Measurements from ENCODE around the gene TWF2. TPM values are rescaled to one million over a fixed set of nuclear protein-coding genes. Genes with fewer than 3 reads are reported as not detected.

TWF2 gene
- total and polyA plus RNA-seq, 2 of the 13 experiments (the other 11 are each of a cell fraction or from before 2014, with no cell fraction given), result 45.5 to 108 TPM

- no peak overlapping the region for H3K4me3 ChIP-seq (replicated peaks in 1 of 3; ENCODE audit: insufficient read depth in 1 of 3, low read depth in 2 of 3, low read length in 3 of 3)
- no peaks in the 10 kb centered on the region for H4K20me1 ChIP-seq (ENCODE audit: insufficient read depth, low read length)
- ChIA-PET POLR2A (interaction anchor here (0.7 to 1.5 kb wide), 7 partner anchors 10 to 79 kb away, joined by 3 to 7 read pairs (median 3); partner anchors contain the start of gene POC1A), CTCF (ENCODE audit: low intra/inter-chr PET ratio, low total read pairs) (no interaction called here)
- peaks cover 49% of the 10 kb centered on the region for H3K4me1 ChIP-seq (ENCODE audit: insufficient read depth, low read length)
- peaks cover 22 to 79% of the 10 kb centered on the region in 2 experiments for H3K36me3 ChIP-seq (replicated peaks in 1 of 2; ENCODE audit: control insufficient read depth in 1 of 2, insufficient read depth in 2 of 2, low read length in 2 of 2)
- H3K9me3 ChIP-seq (ENCODE audit: low read length), result no peaks in the 10 kb centered on the region
- in situ Hi-C loops (cut with HindIII; ENCODE audit: extremely low pct_ligation_motif_present, low pct_unique_long_range_greater_than_20kb), result no loop called here
- H3K4me2 ChIP-seq (ENCODE audit: low read depth, low read length), result no peak overlapping the region
- intact Hi-C loops (cut with micrococcal nuclease; ENCODE audit: unreplicated experiment), result loop anchor here (1.0 to 2.0 kb wide), 2 partner anchors 12 to 55 kb away; partner anchors contain the start of genes ALAS1 and POC1A
- peak overlapping the region; percentile 77 for H3K27ac ChIP-seq (ENCODE audit: extremely low read length, insufficient read depth, low read length)
- ATAC-seq (peak; percentile 80), DNase-seq (ENCODE audit: low spot score) (no peak), FAIRE-seq (peak; percentile 32)
- peak; percentile 43; the same call in 1 of the 2 replicates for TF ChIP-seq MYC (CRISPR knock-in tag; IDR thresholded peaks at IDR 0.05; ENCODE audit: borderline replicate concordance)
- TF ChIP-seq ZNF205 (CRISPR knock-in tag; IDR thresholded peaks at IDR 0.05), result no peak
- TF ChIP-seq TEAD3 (CRISPR knock-in tag; optimal IDR thresholded peaks at IDR 0.05; ENCODE audit: borderline replicate concordance), result peak; percentile 59
- 0 out of 2 replicates have a peak, but pooled peaks have one; percentile 15 for TF ChIP-seq ATF2 (CRISPR knock-in tag; IDR thresholded peaks at IDR 0.05)
- 0 out of 2 replicates have a peak, but pooled peaks have one; percentile 2 for TF ChIP-seq CTCF (CRISPR knock-in tag; IDR thresholded peaks at IDR 0.05)
- 0 out of 2 replicates have a peak, but pooled peaks have one; percentile 41 for TF ChIP-seq MAX (IDR thresholded peaks at IDR 0.05)
- TF ChIP-seq PAX8 (CRISPR knock-in tag; IDR thresholded peaks at IDR 0.05; ENCODE audit: borderline replicate concordance), result no peak
- no peak for TF ChIP-seq MYPOP (CRISPR knock-in tag; IDR thresholded peaks at IDR 0.05)
- 0 out of 2 replicates have a peak, but pooled peaks have one; percentile 26 for TF ChIP-seq RBFOX2 (IDR thresholded peaks at IDR 0.05; ENCODE audit: low read depth, low read length)
- TF ChIP-seq ZNF687 (CRISPR knock-in tag; IDR thresholded peaks at IDR 0.05), result peak; percentile 12; the same call in 1 of the 2 replicates
- peak; percentile 14; the same call in 1 of the 2 replicates for TF ChIP-seq SAP130 (CRISPR knock-in tag; IDR thresholded peaks at IDR 0.05; ENCODE audit: low read depth)
- peak overlapping the region; percentile 50 for H3K9ac ChIP-seq (ENCODE audit: insufficient read depth, low read depth, low read length)
- BruUV-seq (replicated peaks), result TSS peak; percentile 99
- no peaks in the 10 kb centered on the region for H3K27me3 ChIP-seq (ENCODE audit: control insufficient read depth in 1 of 2, insufficient read depth in 2 of 2, low read length in 2 of 2)
- no peak overlapping the region for H2AFZ ChIP-seq (ENCODE audit: low read length)
- no peaks in the 10 kb centered on the region for H3K79me2 ChIP-seq (ENCODE audit: insufficient read depth, low read length)
Measured at GRCh38 chr3:52210037-52210436, 28.9 kb downstream of the TWF2 start.
